ENCODE results near the gene ECD. TPM values are rescaled to one million over a fixed set of nuclear protein-coding genes. Genes with fewer than 3 reads are reported as not detected.
A peak's percentile ranks its signal among the peaks of the same experiment; 100 is the strongest.

ECD gene
- 10 to 100 TPM; 27.3 to 35.0 (median 30.5) TPM for total RNA-seq

DNA sequence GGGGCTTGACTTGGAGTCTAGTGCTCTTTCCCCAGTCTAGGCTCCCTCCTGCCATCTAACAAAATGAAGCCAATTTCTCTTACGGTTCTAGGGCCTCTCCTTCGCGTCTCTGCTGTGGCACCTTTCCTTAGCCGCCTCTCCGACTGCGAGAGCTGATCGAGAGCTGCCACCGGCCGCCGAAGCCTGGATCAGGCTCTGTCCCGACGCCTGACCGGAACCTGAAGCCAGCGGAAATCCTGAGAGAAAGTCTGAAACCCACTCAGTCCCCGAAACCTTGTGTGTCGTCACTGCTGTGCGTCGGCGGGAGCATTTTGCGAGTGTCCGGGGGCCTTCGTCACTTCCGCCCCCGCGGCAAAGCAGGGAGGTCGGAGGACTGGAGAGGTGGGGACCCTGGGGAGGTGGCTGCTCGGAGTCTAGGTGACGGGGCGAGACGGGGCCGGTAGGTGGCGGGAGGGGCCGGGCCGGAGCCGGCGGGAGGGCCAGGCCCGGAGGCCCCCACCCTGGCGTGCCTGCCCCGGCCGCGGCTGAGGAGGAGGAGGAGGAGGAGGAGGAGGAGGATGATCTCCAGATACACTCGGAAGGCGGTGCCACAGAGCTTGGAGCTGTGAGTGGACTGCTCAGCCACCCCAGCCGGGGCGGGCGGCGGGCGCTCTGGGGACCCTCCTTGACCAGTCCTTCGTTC lies at the start of gene ECD, which contains the start of gene FAM149B1:
TSS of gene ECD (minus strand) at position 226 of the 682 bp plus-strand sequence. CDS start 4,071 bp downstream, outside the sequence.
TSS of gene FAM149B1 (plus strand) at position 337 of the 682 bp plus-strand sequence. CDS start at position 558, 221 bp downstream.
- peaks cover 5 to 59% (median 5%) of the 10 kb centered on the region in 3 donors for H3K4me1 ChIP-seq
- no peaks in the 10 kb centered on the region for H3K9me3 ChIP-seq
- ATAC-seq: peak; percentile 99
- H3K4me3 ChIP-seq: peak within 1 kb of the TSS; percentile 87 to 95
- H3K27me3 ChIP-seq: no peaks in the 10 kb centered on the region
- WGBS, 2 donors (ENCODE audit: low coverage in 1 of 2): 0% methylated on average over 2 to 7 of the region's 49 CpGs
- peaks cover 0 to 12% of the 10 kb centered on the region in 2 donors for H3K36me3 ChIP-seq
- H3K27ac ChIP-seq: peak within 1 kb of the TSS; percentile 91 to 98 (median 97)
- TF ChIP-seq POLR2AphosphoS5 (IDR thresholded peaks at IDR 0.05): peak; percentile 97
- TF ChIP-seq EP300 (IDR thresholded peaks at IDR 0.05): no peak
- TF ChIP-seq, protein P1, sequence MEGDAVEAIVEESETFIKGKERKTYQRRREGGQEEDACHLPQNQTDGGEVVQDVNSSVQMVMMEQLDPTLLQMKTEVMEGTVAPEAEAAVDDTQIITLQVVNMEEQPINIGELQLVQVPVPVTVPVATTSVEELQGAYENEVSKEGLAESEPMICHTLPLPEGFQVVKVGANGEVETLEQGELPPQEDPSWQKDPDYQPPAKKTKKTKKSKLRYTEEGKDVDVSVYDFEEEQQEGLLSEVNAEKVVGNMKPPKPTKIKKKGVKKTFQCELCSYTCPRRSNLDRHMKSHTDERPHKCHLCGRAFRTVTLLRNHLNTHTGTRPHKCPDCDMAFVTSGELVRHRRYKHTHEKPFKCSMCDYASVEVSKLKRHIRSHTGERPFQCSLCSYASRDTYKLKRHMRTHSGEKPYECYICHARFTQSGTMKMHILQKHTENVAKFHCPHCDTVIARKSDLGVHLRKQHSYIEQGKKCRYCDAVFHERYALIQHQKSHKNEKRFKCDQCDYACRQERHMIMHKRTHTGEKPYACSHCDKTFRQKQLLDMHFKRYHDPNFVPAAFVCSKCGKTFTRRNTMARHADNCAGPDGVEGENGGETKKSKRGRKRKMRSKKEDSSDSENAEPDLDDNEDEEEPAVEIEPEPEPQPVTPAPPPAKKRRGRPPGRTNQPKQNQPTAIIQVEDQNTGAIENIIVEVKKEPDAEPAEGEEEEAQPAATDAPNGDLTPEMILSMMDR (IDR thresholded peaks at IDR 0.05): peak in 2 of 4 experiments; percentile 34 to 44
- peak; percentile 93 to 94 for TF ChIP-seq POLR2A (IDR thresholded peaks at IDR 0.05)

DNA sequence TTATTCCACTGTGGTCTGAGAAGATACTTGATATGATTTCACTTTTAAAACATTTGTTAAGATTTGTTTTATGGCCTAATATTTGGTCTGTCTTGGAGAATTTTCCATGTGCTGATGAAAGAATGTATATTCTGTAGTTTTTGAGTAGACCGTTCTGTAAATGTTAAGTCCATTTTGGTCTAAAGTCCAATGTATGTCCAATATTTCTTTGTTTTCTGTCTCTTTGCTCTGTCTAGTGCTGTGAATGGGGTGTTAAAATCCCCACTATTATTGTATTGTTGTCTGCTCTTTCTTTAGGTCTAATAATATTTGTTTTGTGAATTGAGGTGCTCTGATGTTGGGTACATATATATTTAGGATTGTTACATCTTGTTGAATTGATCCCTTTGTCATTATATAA lies 47.9 kb upstream of the ECD start:
- ATAC-seq: no peak
- Histone ChIP-seq H3K9me3 (no peaks in the 10 kb centered on the region), H3K27ac (no peak overlapping the region), H3K36me3 (peaks cover 0 to 28% of the 10 kb centered on the region in 2 donors), H3K27me3 (no peaks in the 10 kb centered on the region), H3K4me1 (peaks cover 0 to 13% (median 0%) of the 10 kb centered on the region in 3 donors), H3K4me3 (no peak overlapping the region)
- no peak for TF ChIP-seq EP300 (IDR thresholded peaks at IDR 0.05)
- no peak for TF ChIP-seq POLR2AphosphoS5 (IDR thresholded peaks at IDR 0.05)
- TF ChIP-seq, protein P1 (IDR thresholded peaks at IDR 0.05): no peak
- TF ChIP-seq POLR2A (IDR thresholded peaks at IDR 0.05): no peak
- 83 to 88% methylated on average over 1 of the region's 1 CpG for WGBS, 2 donors (ENCODE audit: low coverage in 1 of 2)

DNA sequence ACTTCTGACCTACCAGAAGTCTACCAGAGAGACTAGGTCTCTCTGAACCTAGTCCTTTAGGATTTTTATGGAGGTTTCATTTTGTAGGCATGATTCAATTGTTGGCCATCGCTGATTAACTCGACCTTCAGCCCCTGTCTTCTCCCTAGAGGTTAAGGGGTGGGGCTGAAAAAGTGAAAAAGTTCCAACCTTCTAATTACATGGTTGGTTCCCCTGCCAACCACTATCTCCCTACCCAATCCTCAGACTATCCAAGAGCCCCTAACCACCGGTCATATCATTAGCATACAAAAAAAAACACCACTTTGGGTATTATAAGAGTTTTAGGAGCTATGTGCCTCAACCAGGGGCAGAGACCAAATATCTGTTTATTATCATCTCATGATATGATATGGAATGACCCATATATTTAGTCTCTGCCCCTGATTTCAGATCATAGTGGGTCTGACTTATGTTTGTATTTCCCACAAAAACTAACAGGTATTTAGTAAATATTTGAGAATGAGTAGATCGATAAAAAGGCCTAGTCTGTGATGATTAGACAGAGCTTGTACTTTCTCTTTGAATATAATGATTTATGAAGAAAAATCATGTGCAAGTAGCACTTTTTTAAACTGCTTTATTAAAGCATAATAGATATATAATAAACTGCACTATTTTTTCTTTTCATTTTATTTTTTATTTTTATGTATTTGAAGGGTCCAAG lies 43.5 kb upstream of the ECD start:
- no peak overlapping the region for H3K4me3 ChIP-seq
- TF ChIP-seq, protein P1 (IDR thresholded peaks at IDR 0.05): no peak
- TF ChIP-seq POLR2AphosphoS5 (IDR thresholded peaks at IDR 0.05) (no peak), POLR2A (IDR thresholded peaks at IDR 0.05) (no peak), EP300 (IDR thresholded peaks at IDR 0.05) (no peak)
- peaks cover 0 to 26% of the 10 kb centered on the region in 2 donors for H3K36me3 ChIP-seq
- no peaks in the 10 kb centered on the region for H3K27me3 ChIP-seq
- no peak overlapping the region for H3K27ac ChIP-seq
- 77 to 100% methylated on average over 2 to 4 of the region's 4 CpGs for WGBS, 2 donors (ENCODE audit: low coverage in 1 of 2)
- H3K9me3 ChIP-seq: no peaks in the 10 kb centered on the region
- ATAC-seq: no peak
- H3K4me1 ChIP-seq: peaks cover 0 to 13% (median 0%) of the 10 kb centered on the region in 3 donors

DNA sequence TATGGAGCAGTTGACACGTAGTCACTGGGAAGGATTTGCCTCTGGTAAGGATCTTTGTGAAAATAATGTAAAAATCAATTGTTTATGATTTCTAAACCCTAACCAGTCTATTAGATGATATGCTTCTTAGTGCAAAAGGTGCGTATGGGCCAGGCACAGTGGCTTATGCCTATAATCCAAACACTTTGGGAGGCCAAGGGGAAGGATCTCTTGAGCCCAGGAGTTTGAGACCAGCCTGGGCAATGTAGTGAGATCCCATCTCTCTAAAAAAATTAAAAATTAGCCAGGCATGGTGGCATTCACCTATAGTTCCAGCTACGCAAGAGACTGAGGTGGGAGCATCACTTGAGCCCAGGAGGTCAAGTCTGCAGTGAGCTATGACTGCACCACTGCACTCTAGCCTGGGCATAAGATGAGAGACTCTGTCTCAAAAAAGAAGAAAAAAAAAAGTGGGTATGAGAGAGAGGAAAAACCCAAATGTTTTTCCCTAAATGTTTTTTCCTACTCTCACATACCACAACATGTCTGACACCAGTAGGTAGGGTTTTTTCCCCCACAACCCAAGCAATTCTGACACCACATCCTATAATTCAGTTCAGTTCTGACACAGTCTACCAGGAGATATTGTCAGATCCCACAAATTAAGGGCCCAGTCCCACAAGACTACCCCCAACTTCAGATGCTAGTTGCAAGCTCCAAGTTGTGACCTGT lies 42.7 kb upstream of the ECD start:
- peaks cover 0 to 25% of the 10 kb centered on the region in 2 donors for H3K36me3 ChIP-seq

More for the DNA sequence above, 42.7 kb upstream of the ECD start:
- Histone ChIP-seq H3K4me3 (no peak overlapping the region), H3K9me3 (no peaks in the 10 kb centered on the region), H3K27ac (no peak overlapping the region), H3K27me3 (no peaks in the 10 kb centered on the region), H3K4me1 (peaks cover 0 to 13% (median 0%) of the 10 kb centered on the region in 3 donors)
- WGBS, 2 donors (ENCODE audit: low coverage in 1 of 2): 90 to 96% methylated on average over 2 to 3 of the region's 3 CpGs
- TF ChIP-seq, protein P1 (IDR thresholded peaks at IDR 0.05): no peak
- TF ChIP-seq EP300 (IDR thresholded peaks at IDR 0.05) (no peak), POLR2AphosphoS5 (IDR thresholded peaks at IDR 0.05) (no peak), POLR2A (IDR thresholded peaks at IDR 0.05) (no peak)
- no peak for ATAC-seq
